HG02852 (cell line): Measurements from ENCODE around the gene FNDC3B.
"Not testable (repeated sequence)": the region's sequence is repeated elsewhere in the genome, so short reads cannot be mapped to it uniquely, and the experiment has no call there.

Source experiments
- ATAC-seq: cut with Tn5 transposase; IDR thresholded peaks from one replicate; pipeline ENCODE4 v1.9.1; 2021; ENCODE audit warnings: mild to moderate bottlenecking, moderate library complexity; ENCODE audit not compliant: unreplicated experiment

The FNDC3B gene

GRCh38 chr3:172090035-172090434 is 50.7 kb downstream of the FNDC3B start:
- no peak for ATAC-seq

- no peak for ATAC-seq
These were observed 53.3 kb downstream of the FNDC3B start for GRCh38 chr3:172092658-172093057.

- ATAC-seq, result not testable (repeated sequence)
These were observed 54.4 kb downstream of the FNDC3B start for GRCh38 chr3:172093581-172094443.

- ATAC-seq, result peak; percentile 94
These were observed 55.5 kb downstream of the FNDC3B start for GRCh38 chr3:172094621-172095557.

- ATAC-seq, result no peak
These were observed 57.6 kb downstream of the FNDC3B start for GRCh38 chr3:172096881-172097420.

- ATAC-seq, result no peak
These were observed 58.2 kb downstream of the FNDC3B start for GRCh38 chr3:172097585-172097984.

GRCh38 chr3:172098698-172099494 is 59.5 kb downstream of the FNDC3B start:
- ATAC-seq, result no peak

- ATAC-seq, result no peak
These were observed 60.1 kb downstream of the FNDC3B start for GRCh38 chr3:172099495-172099808.

- no peak for ATAC-seq
These were observed 61.1 kb downstream of the FNDC3B start for GRCh38 chr3:172100482-172100881.

- peak; percentile 71 for ATAC-seq
These were observed 61.7 kb downstream of the FNDC3B start for GRCh38 chr3:172101107-172101506.

GRCh38 chr3:172102123-172102882 is 62.9 kb downstream of the FNDC3B start:
- no peak for ATAC-seq

- no peak for ATAC-seq
These were observed 63.5 kb downstream of the FNDC3B start for GRCh38 chr3:172102883-172103310.

- no peak for ATAC-seq
These were observed 64.3 kb downstream of the FNDC3B start for GRCh38 chr3:172103724-172104123.

GRCh38 chr3:172104471-172105072 is 65.2 kb downstream of the FNDC3B start:
- no peak for ATAC-seq

GRCh38 chr3:172106037-172106954 is 66.9 kb downstream of the FNDC3B start:
- no peak for ATAC-seq

GRCh38 chr3:172106989-172107388 is 67.6 kb downstream of the FNDC3B start:
- peak; percentile 42 for ATAC-seq

- ATAC-seq, result peak; percentile 94
These were observed 68.0 kb downstream of the FNDC3B start for GRCh38 chr3:172107403-172107802.

GRCh38 chr3:172110127-172110779 is 70.9 kb downstream of the FNDC3B start:
- no peak for ATAC-seq
